MCF 10A (cell line): ENCODE measurements around the gene CCNY. TPM values are rescaled to one million over a fixed set of nuclear protein-coding genes. Genes with fewer than 3 reads are reported as not detected.

Experiments
- BruUV-seq: library from RNA; stranded (reverse); fragments of 400-500 nt; replicated peaks from 2 replicates; lab custom pipeline; 2021; lab: Mats Ljungman, UMichigan
- CTCF ChIA-PET: fragments of 300-600 bp; sonication (Branson Sonifier 250); formaldehyde crosslinking; extraction: SDS; loops from one replicate; lab custom pipeline; 2021; ENCODE audit warnings: antibody characterized with exemption, inconsistent platforms; lab: Yijun Ruan, JAX
- POLR2A ChIA-PET: fragments of 300-600, 350-650 bp; sonication (Branson Sonifier 250); formaldehyde crosslinking; extraction: SDS; loops from one replicate; lab custom pipeline; 2020; ENCODE audit warnings: antibody characterized with exemption, inconsistent platforms; lab: Yijun Ruan, JAX
- DNase-seq: peaks from one replicate; pipeline ENCODE4 v3.0.0-alpha.2; 2018; ENCODE audit not compliant: unreplicated experiment
- H3K27ac Mint-ChIP-seq: one replicate; pipeline ENCODE4 v1.8.0; 2022; ENCODE audit warnings: mild to moderate bottlenecking, low read depth, mixed read lengths; ENCODE audit not compliant: unreplicated experiment
- H3K27me3 Mint-ChIP-seq: one replicate; pipeline ENCODE4 v1.8.0; 2022; ENCODE audit warnings: mixed read lengths; ENCODE audit not compliant: insufficient read depth, unreplicated experiment
- H3K36me3 Mint-ChIP-seq: one replicate; pipeline ENCODE4 v1.8.0; 2022; ENCODE audit warnings: mild to moderate bottlenecking, moderate library complexity, mixed read lengths; ENCODE audit not compliant: insufficient read depth, unreplicated experiment
- H3K4me1 Mint-ChIP-seq: one replicate; pipeline ENCODE4 v1.8.0; 2022; ENCODE audit warnings: mixed read lengths; ENCODE audit not compliant: insufficient read depth, unreplicated experiment
- H3K4me3 Mint-ChIP-seq: one replicate; pipeline ENCODE4 v1.8.0; 2022; ENCODE audit warnings: mild to moderate bottlenecking, moderate library complexity, mixed read lengths; ENCODE audit not compliant: unreplicated experiment
- H3K9me3 Mint-ChIP-seq: one replicate; pipeline ENCODE4 v1.8.0; 2022; ENCODE audit warnings: mixed read lengths; ENCODE audit not compliant: unreplicated experiment
- intact Hi-C: fragments of 100-400 bp; cut with micrococcal nuclease; formaldehyde crosslinking; loops from 2 replicates; pipeline ENCODE4 v1.14.1; 2022
- total RNA-seq: library from RNA; stranded (reverse); gene quantifications from 2 replicates; pipeline ENCODE4 v1.2.3, GENCODE V29; 2022
- TF ChIP-seq, protein P1 (sequence below): fragments of 200-600 bp; IDR thresholded peaks from one replicate; pipeline ENCODE4 v1.8.0; 2022; ENCODE audit warnings: antibody characterized with exemption, mild to moderate bottlenecking; ENCODE audit not compliant: unreplicated experiment

The CCNY gene
- total RNA-seq, 1 experiment from 2014 or later = 68.9 TPM

GRCh38 chr10:35320341-35320740 lies 16.0 kb upstream of the CCNY start:
- TF ChIP-seq, protein P1, sequence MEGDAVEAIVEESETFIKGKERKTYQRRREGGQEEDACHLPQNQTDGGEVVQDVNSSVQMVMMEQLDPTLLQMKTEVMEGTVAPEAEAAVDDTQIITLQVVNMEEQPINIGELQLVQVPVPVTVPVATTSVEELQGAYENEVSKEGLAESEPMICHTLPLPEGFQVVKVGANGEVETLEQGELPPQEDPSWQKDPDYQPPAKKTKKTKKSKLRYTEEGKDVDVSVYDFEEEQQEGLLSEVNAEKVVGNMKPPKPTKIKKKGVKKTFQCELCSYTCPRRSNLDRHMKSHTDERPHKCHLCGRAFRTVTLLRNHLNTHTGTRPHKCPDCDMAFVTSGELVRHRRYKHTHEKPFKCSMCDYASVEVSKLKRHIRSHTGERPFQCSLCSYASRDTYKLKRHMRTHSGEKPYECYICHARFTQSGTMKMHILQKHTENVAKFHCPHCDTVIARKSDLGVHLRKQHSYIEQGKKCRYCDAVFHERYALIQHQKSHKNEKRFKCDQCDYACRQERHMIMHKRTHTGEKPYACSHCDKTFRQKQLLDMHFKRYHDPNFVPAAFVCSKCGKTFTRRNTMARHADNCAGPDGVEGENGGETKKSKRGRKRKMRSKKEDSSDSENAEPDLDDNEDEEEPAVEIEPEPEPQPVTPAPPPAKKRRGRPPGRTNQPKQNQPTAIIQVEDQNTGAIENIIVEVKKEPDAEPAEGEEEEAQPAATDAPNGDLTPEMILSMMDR = no peak
- Mint-ChIP-seq H3K4me3 (no peak overlapping the region), H3K4me1 (no peaks in the 10 kb centered on the region), H3K27me3 (no peaks in the 10 kb centered on the region), H3K9me3 (peaks cover 8% of the 10 kb centered on the region), H3K27ac (no peak overlapping the region), H3K36me3 (peaks cover 47% of the 10 kb centered on the region)
- intact Hi-C loops = no loop called here
- ChIA-PET POLR2A (interaction anchor here (0.7 kb wide), 1 partner anchor 17 kb away, joined by 3 read pairs; no protein-coding TSS in a partner anchor), CTCF (interaction anchor here (0.6 kb wide), 1 partner anchor 80 kb away, joined by 8 read pairs; no protein-coding TSS in a partner anchor)
- no TSS peak for BruUV-seq
- no peak for DNase-seq

GRCh38 chr10:35322636-35323035 lies 13.7 kb upstream of the CCNY start:
- Mint-ChIP-seq H3K27me3 (no peaks in the 10 kb centered on the region), H3K27ac (no peak overlapping the region), H3K4me3 (no peak overlapping the region), H3K36me3 (peaks cover 37% of the 10 kb centered on the region), H3K9me3 (no peaks in the 10 kb centered on the region), H3K4me1 (no peaks in the 10 kb centered on the region)
- intact Hi-C loops = no loop called here
- POLR2A ChIA-PET = no interaction called here
- CTCF ChIA-PET = no interaction called here
- BruUV-seq = no TSS peak
- TF ChIP-seq, protein P1 = no peak
- DNase-seq = no peak

DNA sequence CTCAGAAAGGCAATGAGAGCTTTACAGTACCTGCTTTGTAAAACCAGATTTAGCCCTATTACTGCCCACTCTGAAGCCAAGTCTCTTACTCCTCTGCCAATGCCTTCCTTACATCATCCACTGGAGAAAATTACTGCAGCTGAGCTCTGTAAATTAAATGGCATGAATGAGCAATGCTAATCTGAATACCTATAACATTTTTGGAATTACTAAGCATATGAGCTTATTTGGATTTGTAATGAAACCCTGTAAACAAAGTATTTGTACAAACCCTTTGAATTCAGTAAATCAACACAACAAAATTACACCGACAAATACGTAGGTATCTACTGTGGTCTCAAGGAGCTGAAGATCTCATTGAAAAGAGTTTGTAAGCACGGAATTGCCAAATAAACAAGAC lies 12.1 kb upstream of the CCNY start:
- H3K4me3 Mint-ChIP-seq = no peak overlapping the region
- TF ChIP-seq, protein P1 = no peak
- intact Hi-C loops = no loop called here
- CTCF ChIA-PET = interaction anchor here (0.6 to 1.0 kb wide), 2 partner anchors 84 to 203 kb away, joined by 3 read pairs; no protein-coding TSS in a partner anchor
- no peaks in the 10 kb centered on the region for H3K9me3 Mint-ChIP-seq
- no peak overlapping the region for H3K27ac Mint-ChIP-seq
- BruUV-seq = no TSS peak
- peaks cover 26% of the 10 kb centered on the region for H3K36me3 Mint-ChIP-seq
- POLR2A ChIA-PET = interaction anchor here (0.8 kb wide), 1 partner anchor 9 kb away, joined by 5 read pairs; no protein-coding TSS in a partner anchor
- no peaks in the 10 kb centered on the region for H3K27me3 Mint-ChIP-seq
- H3K4me1 Mint-ChIP-seq = no peaks in the 10 kb centered on the region
- no peak for DNase-seq

- DNase-seq = no peak
- BruUV-seq = no TSS peak
- TF ChIP-seq, protein P1 = no peak
- Mint-ChIP-seq H3K27ac (no peak overlapping the region), H3K27me3 (no peaks in the 10 kb centered on the region), H3K9me3 (no peaks in the 10 kb centered on the region), H3K4me1 (peaks cover 14% of the 10 kb centered on the region), H3K36me3 (peaks cover 21% of the 10 kb centered on the region), H3K4me3 (no peak overlapping the region)
- intact Hi-C loops = no loop called here
- POLR2A ChIA-PET = interaction anchor here (0.7 kb wide), 1 partner anchor 82 kb away, joined by 3 read pairs; no protein-coding TSS in a partner anchor
- CTCF ChIA-PET = no interaction called here
Measured at GRCh38 chr10:35326466-35327235, 9.7 kb upstream of the CCNY start.
